Measurements from ENCODE around the gene ARHGAP5. TPM values are rescaled to one million over a fixed set of nuclear protein-coding genes. Genes with fewer than 3 reads are reported as not detected.

Gene ARHGAP5
- total RNA-seq: 10 to 100 TPM; 65.1 to 77.7 TPM
- 163 to 176 reads per million in 2 donors for total RNA-seq

GRCh38 chr14:32077081-32078022, at the start of gene ARHGAP5:
Gene ARHGAP5 (plus strand): TSS chr14:32077304. CDS start chr14:32090670, 13,366 bp downstream.
- peak in 1 of 3 donors; percentile 75 for DNase-seq
- Mint-ChIP-seq H3K36me3 (ENCODE audit: low read depth) (peaks cover 4% of the 10 kb centered on the region), H3K4me1 (peaks cover 32% of the 10 kb centered on the region), H3K4me3 (peak within 1 kb of the TSS; percentile 100), H3K27ac (peak within 1 kb of the TSS; percentile 97), H3K27me3 (no peaks in the 10 kb centered on the region)
- H3K9me3 ChIP-seq (ENCODE audit: control insufficient read depth, low read length, poor library complexity, severe bottlenecking): no peaks in the 10 kb centered on the region
- peak; percentile 61 for ATAC-seq

- H3K9me3 ChIP-seq (ENCODE audit: control insufficient read depth, low read length, poor library complexity, severe bottlenecking): no peaks in the 10 kb centered on the region
- no peak overlapping the region for H3K27ac Mint-ChIP-seq
- ATAC-seq: no peak
- DNase-seq: no peak
- H3K27me3 Mint-ChIP-seq: peaks cover 11% of the 10 kb centered on the region
- no peaks in the 10 kb centered on the region for H3K4me1 Mint-ChIP-seq
- peaks cover 6% of the 10 kb centered on the region for H3K36me3 Mint-ChIP-seq (ENCODE audit: low read depth)
- no peak overlapping the region for H3K4me3 Mint-ChIP-seq
These were observed 48.5 kb upstream of the ARHGAP5 start for GRCh38 chr14:32028599-32028998.

GRCh38 chr14:32033543-32033942, 43.6 kb upstream of the ARHGAP5 start:
- ATAC-seq (no peak), DNase-seq (no peak)
- Mint-ChIP-seq H3K27ac (no peak overlapping the region), H3K4me1 (no peaks in the 10 kb centered on the region), H3K4me3 (no peak overlapping the region), H3K27me3 (peaks cover 14% of the 10 kb centered on the region), H3K36me3 (ENCODE audit: low read depth) (peaks cover 2% of the 10 kb centered on the region)
- no peaks in the 10 kb centered on the region for H3K9me3 ChIP-seq (ENCODE audit: control insufficient read depth, low read length, poor library complexity, severe bottlenecking)

- Mint-ChIP-seq H3K27ac (no peak overlapping the region), H3K36me3 (ENCODE audit: low read depth) (no peaks in the 10 kb centered on the region), H3K27me3 (peaks cover 18% of the 10 kb centered on the region), H3K4me1 (peaks cover 4% of the 10 kb centered on the region), H3K4me3 (no peak overlapping the region)
- ATAC-seq (no peak), DNase-seq (no peak)
- no peaks in the 10 kb centered on the region for H3K9me3 ChIP-seq (ENCODE audit: control insufficient read depth, low read length, poor library complexity, severe bottlenecking)
These were observed 38.2 kb upstream of the ARHGAP5 start for GRCh38 chr14:32038876-32039275.

- Mint-ChIP-seq H3K4me3 (no peak overlapping the region), H3K4me1 (peaks cover 5% of the 10 kb centered on the region), H3K27me3 (peaks cover 18% of the 10 kb centered on the region), H3K36me3 (ENCODE audit: low read depth) (no peaks in the 10 kb centered on the region), H3K27ac (no peak overlapping the region)
- ATAC-seq (no peak), DNase-seq (no peak)
- H3K9me3 ChIP-seq (ENCODE audit: control insufficient read depth, low read length, poor library complexity, severe bottlenecking): no peaks in the 10 kb centered on the region
These were observed 37.6 kb upstream of the ARHGAP5 start for GRCh38 chr14:32039401-32040030.

GRCh38 chr14:32043624-32044023, 33.5 kb upstream of the ARHGAP5 start:
- peaks cover 4% of the 10 kb centered on the region for H3K27me3 Mint-ChIP-seq
- H3K4me3 Mint-ChIP-seq: no peak overlapping the region
- DNase-seq (no peak), ATAC-seq (no peak)
- no peaks in the 10 kb centered on the region for H3K9me3 ChIP-seq (ENCODE audit: control insufficient read depth, low read length, poor library complexity, severe bottlenecking)
- no peaks in the 10 kb centered on the region for H3K36me3 Mint-ChIP-seq (ENCODE audit: low read depth)
- no peak overlapping the region for H3K27ac Mint-ChIP-seq
- H3K4me1 Mint-ChIP-seq: peaks cover 5% of the 10 kb centered on the region

- Mint-ChIP-seq H3K4me3 (no peak overlapping the region), H3K36me3 (ENCODE audit: low read depth) (no peaks in the 10 kb centered on the region), H3K27ac (no peak overlapping the region), H3K27me3 (peaks cover 4% of the 10 kb centered on the region), H3K4me1 (peaks cover 5% of the 10 kb centered on the region)
- ATAC-seq: no peak
- no peaks in the 10 kb centered on the region for H3K9me3 ChIP-seq (ENCODE audit: control insufficient read depth, low read length, poor library complexity, severe bottlenecking)
- no peak for DNase-seq
These were observed 32.6 kb upstream of the ARHGAP5 start for GRCh38 chr14:32044454-32044853.

GRCh38 chr14:32047791-32048190, 29.3 kb upstream of the ARHGAP5 start:
- Mint-ChIP-seq H3K4me1 (peaks cover 7% of the 10 kb centered on the region), H3K27me3 (peaks cover 4% of the 10 kb centered on the region), H3K36me3 (ENCODE audit: low read depth) (no peaks in the 10 kb centered on the region), H3K4me3 (no peak overlapping the region), H3K27ac (no peak overlapping the region)
- DNase-seq (no peak), ATAC-seq (no peak)
- no peaks in the 10 kb centered on the region for H3K9me3 ChIP-seq (ENCODE audit: control insufficient read depth, low read length, poor library complexity, severe bottlenecking)

GRCh38 chr14:32049361-32050088, 27.6 kb upstream of the ARHGAP5 start:
- H3K4me3 Mint-ChIP-seq: no peak overlapping the region
- no peak for DNase-seq
- ATAC-seq: peak; percentile 28
- peaks cover 2% of the 10 kb centered on the region for H3K4me1 Mint-ChIP-seq
- H3K27me3 Mint-ChIP-seq: peaks cover 4% of the 10 kb centered on the region
- H3K36me3 Mint-ChIP-seq (ENCODE audit: low read depth): no peaks in the 10 kb centered on the region
- H3K9me3 ChIP-seq (ENCODE audit: control insufficient read depth, low read length, poor library complexity, severe bottlenecking): no peaks in the 10 kb centered on the region
- no peak overlapping the region for H3K27ac Mint-ChIP-seq

GRCh38 chr14:32050878-32051277, 26.2 kb upstream of the ARHGAP5 start:
- ATAC-seq: no peak
- Mint-ChIP-seq H3K27me3 (peaks cover 4% of the 10 kb centered on the region), H3K4me3 (no peak overlapping the region), H3K36me3 (ENCODE audit: low read depth) (no peaks in the 10 kb centered on the region), H3K4me1 (peaks cover 2% of the 10 kb centered on the region), H3K27ac (no peak overlapping the region)
- no peak for DNase-seq
- H3K9me3 ChIP-seq (ENCODE audit: control insufficient read depth, low read length, poor library complexity, severe bottlenecking): no peaks in the 10 kb centered on the region

- peaks cover 2% of the 10 kb centered on the region for H3K4me1 Mint-ChIP-seq
- DNase-seq: no peak
- peaks cover 24% of the 10 kb centered on the region for H3K27me3 Mint-ChIP-seq
- no peak overlapping the region for H3K4me3 Mint-ChIP-seq
- no peaks in the 10 kb centered on the region for H3K9me3 ChIP-seq (ENCODE audit: control insufficient read depth, low read length, poor library complexity, severe bottlenecking)
- H3K36me3 Mint-ChIP-seq (ENCODE audit: low read depth): no peaks in the 10 kb centered on the region
- no peak for ATAC-seq
- no peak overlapping the region for H3K27ac Mint-ChIP-seq
These were observed 22.6 kb upstream of the ARHGAP5 start for GRCh38 chr14:32054536-32054935.

GRCh38 chr14:32055175-32055574, 21.9 kb upstream of the ARHGAP5 start:
- Mint-ChIP-seq H3K4me1 (peaks cover 2% of the 10 kb centered on the region), H3K4me3 (no peak overlapping the region), H3K27me3 (peaks cover 29% of the 10 kb centered on the region), H3K27ac (no peak overlapping the region), H3K36me3 (ENCODE audit: low read depth) (no peaks in the 10 kb centered on the region)
- DNase-seq (no peak), ATAC-seq (no peak)
- no peaks in the 10 kb centered on the region for H3K9me3 ChIP-seq (ENCODE audit: control insufficient read depth, low read length, poor library complexity, severe bottlenecking)

GRCh38 chr14:32059702-32060101, 17.4 kb upstream of the ARHGAP5 start:
- no peaks in the 10 kb centered on the region for H3K9me3 ChIP-seq (ENCODE audit: control insufficient read depth, low read length, poor library complexity, severe bottlenecking)
- ATAC-seq: no peak
- peaks cover 2% of the 10 kb centered on the region for H3K36me3 Mint-ChIP-seq (ENCODE audit: low read depth)

More at GRCh38 chr14:32059702-32060101, 17.4 kb upstream of the ARHGAP5 start:
- peaks cover 25% of the 10 kb centered on the region for H3K27me3 Mint-ChIP-seq
- no peak overlapping the region for H3K27ac Mint-ChIP-seq
- no peak for DNase-seq
- H3K4me3 Mint-ChIP-seq: no peak overlapping the region
- no peaks in the 10 kb centered on the region for H3K4me1 Mint-ChIP-seq

Measured in T-helper 17 cell (primary cell).